HG03354 (cell line): ENCODE data around the gene STPG2.
A peak's percentile ranks its signal among the peaks of the same experiment; 100 is the strongest.

ENCODE experiments used
- ATAC-seq: cut with Tn5 transposase; IDR thresholded peaks from one replicate; pipeline ENCODE4 v1.9.1; 2021; ENCODE audit warnings: mild to moderate bottlenecking; ENCODE audit not compliant: unreplicated experiment, poor library complexity, severe bottlenecking

STPG2 gene

GRCh38 chr4:98143001-98143899 is at the start of gene STPG2:
Gene STPG2 (minus strand): TSS chr4:98143476.
- ATAC-seq = peak; percentile 99

DNA sequence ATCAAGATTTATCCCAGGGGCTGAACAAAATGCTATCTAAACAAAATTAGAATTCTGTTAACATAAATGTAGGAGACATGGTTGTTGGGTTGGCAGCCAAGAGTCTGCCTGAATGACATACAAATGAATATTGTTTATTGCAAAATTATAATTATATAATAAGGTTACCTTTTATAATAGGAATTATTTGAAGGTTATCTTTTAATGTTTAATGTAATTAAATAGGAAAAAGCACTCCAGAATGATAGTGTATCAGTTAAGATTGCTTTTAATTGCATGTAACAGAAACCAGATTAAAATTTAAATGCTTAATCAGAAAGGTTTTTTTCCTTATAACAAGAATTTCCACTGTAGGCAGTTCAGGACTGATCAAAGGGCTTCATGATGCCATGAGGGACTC is 42.0 kb upstream of the STPG2 start:
- no peak for ATAC-seq

DNA sequence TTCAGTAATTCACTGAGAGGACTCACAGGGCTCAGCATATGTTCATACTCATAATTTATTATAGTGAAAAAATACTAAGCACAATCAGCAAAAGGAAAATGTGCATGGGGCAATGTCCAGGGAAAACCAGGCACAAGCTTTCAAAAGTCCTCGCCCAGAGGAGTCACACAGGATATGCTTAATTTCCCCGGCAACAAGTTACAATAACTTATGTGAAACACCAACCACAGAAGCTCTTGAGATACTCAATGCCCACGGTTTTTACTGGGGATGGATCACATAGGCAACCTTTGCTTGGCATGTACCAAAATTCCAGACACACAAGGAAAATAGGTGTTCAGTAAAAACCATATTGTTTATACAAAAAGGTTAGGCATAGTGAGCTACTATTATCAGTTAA is 38.5 kb upstream of the STPG2 start:
- peak; percentile 49 for ATAC-seq

DNA sequence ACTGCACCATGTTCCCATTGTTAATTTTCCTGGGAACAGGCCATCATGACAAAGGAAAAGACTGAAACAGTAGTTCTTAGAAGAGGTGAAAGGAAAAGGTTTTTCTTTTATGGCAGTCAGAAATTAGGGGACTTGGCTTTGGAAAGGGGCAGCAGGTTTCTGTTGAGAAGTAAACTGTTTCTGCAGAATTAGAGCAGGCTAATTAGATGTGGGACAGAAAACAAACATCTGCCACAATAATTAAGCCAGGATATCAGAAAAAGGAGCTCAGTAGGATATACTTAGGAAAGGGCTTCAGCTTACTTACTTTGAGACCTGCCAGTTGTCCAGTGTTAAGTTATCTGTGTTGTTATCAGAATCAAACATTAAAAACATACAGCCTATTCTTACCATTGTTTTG is 36.7 kb upstream of the STPG2 start:
- ATAC-seq = no peak

- no peak for ATAC-seq
Measured at GRCh38 chr4:98176531-98176930, 33.3 kb upstream of the STPG2 start.

- no peak for ATAC-seq
Measured at GRCh38 chr4:98170035-98170434, 26.8 kb upstream of the STPG2 start.

DNA sequence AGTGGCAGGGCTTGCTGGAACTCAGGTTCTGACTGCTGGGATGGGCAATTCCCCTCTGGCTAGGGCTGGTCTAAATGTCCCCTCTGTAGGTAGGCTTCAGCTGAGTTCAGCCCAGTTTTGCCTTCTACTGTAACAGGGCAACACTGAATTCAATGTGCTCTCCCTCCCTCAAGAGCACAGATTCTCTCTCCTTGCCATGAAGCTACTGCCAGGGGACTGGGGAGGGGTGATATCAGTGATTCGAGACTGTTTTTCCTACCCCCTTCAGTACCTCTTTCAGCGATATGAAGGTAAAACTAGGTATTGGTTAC is 23.4 kb upstream of the STPG2 start:
- no peak for ATAC-seq

DNA sequence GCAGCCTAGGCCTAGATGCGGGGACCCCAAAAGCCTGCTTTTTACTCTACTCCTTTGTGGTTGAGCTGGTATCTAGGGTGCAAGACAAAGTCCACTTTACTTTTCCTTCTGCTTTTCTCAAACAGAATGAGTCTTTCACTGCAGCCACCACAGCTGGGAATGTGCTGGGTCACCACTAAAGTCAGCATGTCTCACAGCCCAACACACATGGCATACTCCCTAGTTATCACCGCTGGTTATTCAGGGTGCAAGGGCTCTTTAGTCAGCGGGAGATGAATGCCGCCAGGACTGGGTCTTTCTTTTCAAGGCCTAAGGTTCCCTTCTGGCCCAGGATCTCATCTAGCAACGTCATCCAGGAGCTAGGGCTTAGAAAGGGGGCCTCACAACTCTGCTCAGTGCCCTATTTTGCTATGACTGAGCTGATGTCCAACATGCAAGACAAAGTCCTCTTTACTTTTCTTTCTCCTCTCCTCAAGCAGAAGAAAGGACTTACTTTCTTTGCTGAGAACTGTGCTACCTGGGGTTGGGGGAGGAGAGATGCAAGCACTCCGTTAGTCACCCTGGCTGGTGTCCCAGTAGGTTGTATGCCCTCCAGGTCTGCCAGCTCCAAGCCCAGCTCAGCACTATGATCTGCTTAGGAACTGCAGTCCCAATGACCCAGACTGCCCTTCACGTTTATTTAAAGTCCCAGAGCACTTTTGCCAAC is 22.9 kb upstream of the STPG2 start:
- no peak for ATAC-seq

GRCh38 chr4:98162696-98163095 is 19.4 kb upstream of the STPG2 start:
- ATAC-seq = no peak

DNA sequence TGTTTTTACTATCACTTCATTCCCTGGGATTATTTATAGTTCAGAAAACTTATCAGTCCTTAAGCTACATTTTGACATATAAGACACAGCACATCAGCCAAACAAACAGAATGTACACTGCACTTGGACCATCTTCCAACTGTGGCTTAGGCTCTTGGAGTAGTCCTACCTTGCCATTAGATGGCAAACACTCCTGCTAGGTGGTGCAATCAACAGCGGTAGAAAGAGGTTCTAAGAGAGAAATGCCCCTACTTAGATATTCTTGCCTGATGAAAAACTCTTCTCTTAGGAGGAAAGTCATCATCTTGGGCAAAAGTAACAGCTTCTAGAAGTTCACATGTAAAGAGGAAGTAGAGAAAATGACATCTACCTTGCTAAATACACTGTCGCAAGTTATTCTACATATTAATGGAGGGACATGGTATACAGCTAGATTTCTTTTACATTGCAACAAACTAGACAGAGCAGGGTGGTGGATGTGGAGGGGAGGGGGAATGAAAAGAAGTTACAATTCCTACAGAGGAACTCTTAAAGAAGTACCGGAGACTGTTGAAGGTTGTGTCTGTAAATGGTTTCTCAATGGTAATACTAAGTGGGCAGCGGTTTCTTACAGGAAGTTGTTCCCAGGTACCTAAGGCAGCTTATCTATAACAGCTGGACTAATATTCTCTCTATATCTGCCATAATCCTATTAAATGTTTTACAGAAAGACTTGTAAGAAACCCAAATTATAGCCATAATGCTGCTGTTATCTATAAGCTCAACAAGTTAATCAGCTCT is 8.1 kb upstream of the STPG2 start:
- ATAC-seq = peak; percentile 64

DNA sequence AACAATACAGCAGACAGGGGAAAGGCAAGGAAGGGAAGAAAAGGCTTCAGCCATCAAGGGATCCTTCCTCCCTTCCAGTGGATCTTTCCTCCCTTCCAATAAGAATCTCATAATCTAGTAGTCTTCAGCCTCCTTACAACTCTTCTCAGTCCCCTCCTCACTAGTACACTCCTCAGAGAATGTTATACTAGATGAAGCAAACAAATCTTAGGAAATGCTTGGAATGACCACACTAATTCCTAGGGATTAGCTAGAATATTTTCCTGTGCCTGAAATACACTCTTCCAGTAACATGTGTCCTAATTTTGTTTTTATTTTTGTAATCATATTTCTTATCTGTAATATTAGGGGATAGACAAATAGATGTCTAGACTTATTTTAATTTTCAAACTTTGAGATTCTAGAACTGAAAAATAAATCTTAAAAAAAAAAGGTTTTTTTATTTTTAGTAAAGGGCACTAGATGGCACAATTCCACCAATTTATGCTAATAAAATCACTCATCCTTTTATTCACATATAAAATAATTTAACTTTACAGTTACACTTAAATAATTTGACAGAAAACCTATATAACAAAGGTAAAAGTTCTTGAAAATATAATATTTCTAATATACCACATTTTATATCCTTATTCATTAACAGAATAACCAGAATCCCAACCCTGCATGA is 7.0 kb upstream of the STPG2 start:
- ATAC-seq = no peak

- ATAC-seq = no peak
Measured at GRCh38 chr4:98148856-98149255, 5.6 kb upstream of the STPG2 start.

- ATAC-seq = no peak
Measured at GRCh38 chr4:98126141-98126540, 17.1 kb downstream of the STPG2 start.

- no peak for ATAC-seq
Measured at GRCh38 chr4:98125585-98125984, 17.7 kb downstream of the STPG2 start.

DNA sequence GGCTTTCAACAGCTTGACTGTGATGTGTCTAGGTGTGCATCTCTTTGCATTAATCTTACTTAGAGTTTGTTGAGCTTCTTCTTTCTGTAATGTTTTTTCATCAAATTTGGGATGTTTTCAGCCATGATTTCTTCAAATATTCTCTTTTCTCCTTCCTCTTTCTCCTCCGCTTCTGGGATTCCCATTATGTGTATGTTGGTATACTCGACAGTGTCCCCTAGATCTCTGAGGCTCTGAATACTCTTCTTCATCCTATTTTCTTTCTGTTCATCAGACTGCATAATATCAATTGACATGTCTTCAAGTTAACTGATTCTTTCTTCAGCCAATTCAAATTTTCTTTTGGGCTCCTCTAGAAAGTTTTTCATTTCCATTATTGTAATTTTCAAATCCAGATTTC is 25.9 kb downstream of the STPG2 start:
- no peak for ATAC-seq

DNA sequence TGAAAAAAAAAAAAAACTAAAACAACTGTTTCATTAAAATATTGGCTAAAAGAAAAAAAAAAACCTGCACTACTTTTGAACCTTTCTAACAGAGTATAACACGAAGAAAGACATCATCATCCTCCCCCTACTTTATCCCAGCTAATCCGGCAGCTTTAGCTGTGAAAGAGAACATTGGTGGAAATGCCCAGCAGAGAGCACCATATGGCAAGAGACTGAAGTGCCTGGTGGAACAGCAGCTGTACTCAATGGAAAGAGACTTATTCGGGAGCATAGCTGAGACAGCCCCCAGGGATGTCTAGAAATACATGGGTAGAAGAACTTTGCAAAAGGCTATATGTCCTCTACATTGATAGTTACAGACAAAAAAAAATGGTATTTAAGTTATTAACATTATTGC is 30.3 kb downstream of the STPG2 start:
- ATAC-seq = no peak

DNA sequence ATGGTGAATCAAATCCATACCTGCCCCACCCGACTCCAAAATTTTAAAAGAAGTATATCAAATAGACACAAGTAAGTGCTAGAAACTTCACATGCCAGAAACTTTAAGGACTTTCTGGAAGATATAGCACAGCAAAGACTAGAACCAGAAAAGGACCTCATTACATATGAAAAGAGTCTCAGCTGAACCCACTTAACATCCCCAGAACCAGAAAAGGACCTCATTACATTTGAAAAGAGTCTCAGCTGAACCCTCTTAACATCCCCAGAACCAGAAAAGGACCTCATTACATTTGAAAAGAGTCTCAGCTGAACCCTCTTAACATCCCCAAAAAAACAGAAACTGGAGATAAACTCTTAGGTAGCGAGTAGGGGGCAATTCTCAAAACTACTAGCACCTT is 32.3 kb downstream of the STPG2 start:
- ATAC-seq = no peak

GRCh38 chr4:98110214-98110613 is 33.1 kb downstream of the STPG2 start:
- no peak for ATAC-seq

DNA sequence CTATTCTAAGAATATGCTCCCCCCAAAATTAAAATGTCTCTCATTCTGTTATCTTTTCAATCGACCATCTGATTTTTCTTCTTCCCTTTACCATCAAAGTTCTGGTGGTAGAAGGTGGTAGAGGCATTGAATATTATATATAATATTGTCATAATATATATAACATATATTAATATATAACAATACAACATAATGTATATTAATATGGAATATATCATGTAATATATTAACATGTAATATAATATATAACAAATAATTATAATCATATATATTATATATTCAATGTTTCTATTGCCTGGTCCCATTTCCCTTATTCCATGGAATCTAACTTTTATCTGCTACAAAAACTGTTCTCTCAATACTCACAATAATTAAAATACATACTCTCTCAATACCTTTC is 40.6 kb downstream of the STPG2 start:
- no peak for ATAC-seq

DNA sequence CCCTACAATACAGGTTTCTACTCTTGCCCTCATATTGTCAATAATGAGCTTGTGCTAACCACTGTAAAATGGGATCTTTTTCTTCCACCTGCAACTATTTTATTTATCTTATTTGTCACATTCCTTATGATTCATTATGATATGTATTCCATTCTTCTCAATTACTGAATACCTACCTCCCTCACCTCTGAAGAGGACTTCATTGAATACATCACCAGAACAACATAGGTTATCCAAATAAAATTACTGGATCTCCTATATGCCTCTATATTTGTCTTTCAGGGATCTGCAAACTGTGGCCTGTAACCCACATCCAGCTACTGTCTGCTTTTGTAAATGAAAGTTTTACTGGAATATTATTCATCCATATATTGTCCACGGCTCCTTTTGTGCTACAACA is 41.3 kb downstream of the STPG2 start:
- no peak for ATAC-seq
